Astrocyte (in vitro differentiated cells and primary cell): ENCODE data around the gene SORBS2. TPM values are rescaled to one million over a fixed set of nuclear protein-coding genes. Genes with fewer than 3 reads are reported as not detected.
A peak's percentile ranks its signal among the peaks of the same experiment; 100 is the strongest.

Experiments used
- DNase-seq: peaks from one replicate; pipeline ENCODE4 v3.0.0-alpha.2; 2010; ENCODE audit warnings: low read depth
- FAIRE-seq: peaks from 2 replicates; lab custom pipeline; 2011; peaks lifted over from hg19 to GRCh38; lab: Jason Lieb, UNC
- H2AFZ ChIP-seq: 2 replicates; pipeline ENCODE4 v1.6.0; 2012; ENCODE audit warnings: low read depth, low read length, inconsistent platforms
- H3K27ac ChIP-seq: 2 replicates; pipeline ENCODE4 v1.5.1; 2011; ENCODE audit warnings: low read depth, low read length, inconsistent platforms
- H3K27me3 ChIP-seq: 2 replicates; pipeline ENCODE4 v1.6.0; 2011; ENCODE audit warnings: low read length, inconsistent platforms; ENCODE audit not compliant: insufficient read depth
- H3K36me3 ChIP-seq: 2 replicates; pipeline ENCODE4 v1.5.1; 2011; ENCODE audit warnings: low read length, inconsistent platforms; ENCODE audit not compliant: insufficient read depth
- H3K4me1 ChIP-seq: 2 replicates; pipeline ENCODE4 v1.5.1; 2011; ENCODE audit warnings: low read length, inconsistent platforms; ENCODE audit not compliant: insufficient read depth
- H3K4me2 ChIP-seq: 2 replicates; pipeline ENCODE4 v1.6.0; 2012; ENCODE audit warnings: low read length, inconsistent platforms
- H3K4me3 ChIP-seq: 2 replicates; pipeline ENCODE4 v1.5.1; 2011; ENCODE audit warnings: low read depth, mild to moderate bottlenecking, low read length, inconsistent platforms; ENCODE audit not compliant: insufficient read depth
- H3K79me2 ChIP-seq: 2 replicates; pipeline ENCODE4 v1.6.0; 2012; ENCODE audit warnings: mild to moderate bottlenecking, low read length, inconsistent platforms; ENCODE audit not compliant: insufficient read depth
- H3K9ac ChIP-seq: 2 replicates; pipeline ENCODE4 v1.6.0; 2012; ENCODE audit warnings: mild to moderate bottlenecking, low read length, inconsistent platforms
- H3K9me3 ChIP-seq: 2 replicates; pipeline ENCODE4 v1.5.1; 2012; ENCODE audit warnings: low read depth, mild to moderate bottlenecking, low read length, inconsistent platforms; ENCODE audit not compliant: insufficient read depth
- H4K20me1 ChIP-seq: 2 replicates; pipeline ENCODE4 v1.6.0; 2012; ENCODE audit warnings: low read length, inconsistent platforms; ENCODE audit not compliant: insufficient read depth
- H3K27ac Mint-ChIP-seq: one replicate; pipeline ENCODE4 v1.8.0; 2021; ENCODE audit warnings: mild to moderate bottlenecking, mixed read lengths; ENCODE audit not compliant: unreplicated experiment
- H3K27me3 Mint-ChIP-seq: one replicate; pipeline ENCODE4 v1.8.0; 2021; ENCODE audit warnings: low read depth, mixed read lengths; ENCODE audit not compliant: unreplicated experiment
- H3K36me3 Mint-ChIP-seq: one replicate; pipeline ENCODE4 v1.8.0; 2021; ENCODE audit warnings: low read depth, mixed read lengths; ENCODE audit not compliant: unreplicated experiment
- H3K4me1 Mint-ChIP-seq: one replicate; pipeline ENCODE4 v1.8.0; 2021; ENCODE audit warnings: low read depth, mixed read lengths; ENCODE audit not compliant: unreplicated experiment
- H3K4me3 Mint-ChIP-seq: one replicate; pipeline ENCODE4 v1.8.0; 2021; ENCODE audit warnings: mild to moderate bottlenecking, moderate library complexity, mixed read lengths; ENCODE audit not compliant: unreplicated experiment
- H3K9me3 Mint-ChIP-seq: one replicate; pipeline ENCODE4 v1.8.0; 2021; ENCODE audit warnings: mild to moderate bottlenecking, mixed read lengths; ENCODE audit not compliant: unreplicated experiment
- EZH2 ChIP-seq: IDR thresholded peaks from 2 replicates; pipeline ENCODE4 v1.6.1; 2012; ENCODE audit warnings: mild to moderate bottlenecking, low read length, inconsistent platforms; ENCODE audit not compliant: insufficient read depth
- total RNA-seq: library from RNA; stranded (reverse); gene quantifications from 2 replicates; pipeline ENCODE4 v1.2.1, GENCODE V29; 2021
- TF ChIP-seq, protein P1 (sequence below): IDR thresholded peaks from 2 replicates; pipeline ENCODE4 v1.5.1; 2011; ENCODE audit warnings: low read depth, mild to moderate bottlenecking, inconsistent platforms, low read length, moderate library complexity; ENCODE audit not compliant: insufficient read depth

Gene SORBS2
- total RNA-seq, 1 donor from 2014 or later: 97.4 TPM

DNA sequence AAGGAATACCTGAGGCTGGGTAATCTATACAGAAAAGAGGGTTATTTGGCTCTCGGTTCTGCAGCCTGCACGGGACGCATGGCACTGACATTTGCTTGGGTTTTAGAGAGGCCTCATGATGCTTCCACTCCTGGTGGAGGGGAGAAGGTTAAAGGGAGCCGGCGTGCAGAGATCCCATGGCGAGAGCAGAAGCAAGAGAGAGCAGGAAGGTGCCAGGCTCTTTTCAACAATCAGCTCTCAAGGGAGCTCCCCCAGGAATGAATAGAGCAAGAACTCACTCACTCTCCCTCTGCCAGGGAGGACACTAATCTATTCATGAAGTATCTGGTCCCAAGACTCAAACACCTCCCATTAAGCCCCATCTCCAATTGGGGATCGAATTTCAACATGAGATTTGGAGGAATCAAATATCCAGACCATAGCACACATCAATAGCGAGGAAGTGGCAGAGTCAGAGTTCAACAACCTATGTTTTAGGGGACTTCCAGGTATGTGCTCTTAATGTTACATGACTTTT is 109.8 kb downstream of the SORBS2 start:
- no peak overlapping the region for H2AFZ ChIP-seq
- H3K27ac Mint-ChIP-seq: no peak overlapping the region
- H3K4me2 ChIP-seq: no peak overlapping the region
- H4K20me1 ChIP-seq: no peaks in the 10 kb centered on the region
- H3K4me1 ChIP-seq: peaks cover 6% of the 10 kb centered on the region
- no peaks in the 10 kb centered on the region for H3K36me3 ChIP-seq
- TF ChIP-seq, protein P1, sequence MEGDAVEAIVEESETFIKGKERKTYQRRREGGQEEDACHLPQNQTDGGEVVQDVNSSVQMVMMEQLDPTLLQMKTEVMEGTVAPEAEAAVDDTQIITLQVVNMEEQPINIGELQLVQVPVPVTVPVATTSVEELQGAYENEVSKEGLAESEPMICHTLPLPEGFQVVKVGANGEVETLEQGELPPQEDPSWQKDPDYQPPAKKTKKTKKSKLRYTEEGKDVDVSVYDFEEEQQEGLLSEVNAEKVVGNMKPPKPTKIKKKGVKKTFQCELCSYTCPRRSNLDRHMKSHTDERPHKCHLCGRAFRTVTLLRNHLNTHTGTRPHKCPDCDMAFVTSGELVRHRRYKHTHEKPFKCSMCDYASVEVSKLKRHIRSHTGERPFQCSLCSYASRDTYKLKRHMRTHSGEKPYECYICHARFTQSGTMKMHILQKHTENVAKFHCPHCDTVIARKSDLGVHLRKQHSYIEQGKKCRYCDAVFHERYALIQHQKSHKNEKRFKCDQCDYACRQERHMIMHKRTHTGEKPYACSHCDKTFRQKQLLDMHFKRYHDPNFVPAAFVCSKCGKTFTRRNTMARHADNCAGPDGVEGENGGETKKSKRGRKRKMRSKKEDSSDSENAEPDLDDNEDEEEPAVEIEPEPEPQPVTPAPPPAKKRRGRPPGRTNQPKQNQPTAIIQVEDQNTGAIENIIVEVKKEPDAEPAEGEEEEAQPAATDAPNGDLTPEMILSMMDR: no peak
- TF ChIP-seq EZH2: no peak
- peaks cover 3% of the 10 kb centered on the region for H3K9me3 Mint-ChIP-seq
- no peaks in the 10 kb centered on the region for H3K9me3 ChIP-seq
- H3K79me2 ChIP-seq: peaks cover 3% of the 10 kb centered on the region
- DNase-seq (no peak), FAIRE-seq (no peak)
- H3K9ac ChIP-seq: no peak overlapping the region
- H3K27ac ChIP-seq: no peak overlapping the region
- no peak overlapping the region for H3K4me3 ChIP-seq
- no peaks in the 10 kb centered on the region for H3K27me3 Mint-ChIP-seq
- peaks cover 21% of the 10 kb centered on the region for H3K4me1 Mint-ChIP-seq
- H3K27me3 ChIP-seq: no peaks in the 10 kb centered on the region
- peaks cover 10% of the 10 kb centered on the region for H3K36me3 Mint-ChIP-seq
- H3K4me3 Mint-ChIP-seq: no peak overlapping the region

DNA sequence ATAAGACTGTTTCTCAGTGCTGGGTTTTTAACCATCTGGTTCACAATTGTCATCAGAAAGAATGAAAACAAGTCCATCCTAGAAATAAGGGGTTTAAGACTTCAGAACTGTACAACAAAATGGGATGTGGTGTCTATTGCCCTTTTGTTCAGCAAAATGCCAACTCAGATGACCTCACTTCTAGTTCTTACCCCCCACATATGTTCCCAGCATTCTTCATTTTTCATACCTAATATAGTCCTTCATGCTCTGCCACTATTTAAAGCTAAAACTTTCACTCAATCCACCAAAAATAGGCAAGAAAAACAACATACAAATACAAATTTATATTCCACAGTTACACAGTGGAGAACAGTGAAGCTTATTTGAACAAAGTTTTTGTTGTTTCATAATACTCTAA is 111.4 kb downstream of the SORBS2 start:
- no peaks in the 10 kb centered on the region for H3K79me2 ChIP-seq
- no peaks in the 10 kb centered on the region for H3K9me3 ChIP-seq
- H3K4me2 ChIP-seq: no peak overlapping the region
- H2AFZ ChIP-seq: no peak overlapping the region
- TF ChIP-seq, protein P1: no peak
- TF ChIP-seq EZH2: no peak
- peaks cover 10% of the 10 kb centered on the region for H3K36me3 Mint-ChIP-seq
- peaks cover 3% of the 10 kb centered on the region for H3K9me3 Mint-ChIP-seq
- H3K4me3 Mint-ChIP-seq: no peak overlapping the region
- DNase-seq: no peak
- no peaks in the 10 kb centered on the region for H3K36me3 ChIP-seq
- H3K27me3 ChIP-seq: no peaks in the 10 kb centered on the region
- FAIRE-seq: no peak
- no peak overlapping the region for H3K4me3 ChIP-seq
- no peak overlapping the region for H3K9ac ChIP-seq
- peak overlapping the region; percentile 82 for H3K27ac Mint-ChIP-seq
- H3K4me1 Mint-ChIP-seq: peaks cover 23% of the 10 kb centered on the region
- H4K20me1 ChIP-seq: no peaks in the 10 kb centered on the region
- no peaks in the 10 kb centered on the region for H3K27me3 Mint-ChIP-seq
- no peak overlapping the region for H3K27ac ChIP-seq
- H3K4me1 ChIP-seq: peaks cover 6% of the 10 kb centered on the region

DNA sequence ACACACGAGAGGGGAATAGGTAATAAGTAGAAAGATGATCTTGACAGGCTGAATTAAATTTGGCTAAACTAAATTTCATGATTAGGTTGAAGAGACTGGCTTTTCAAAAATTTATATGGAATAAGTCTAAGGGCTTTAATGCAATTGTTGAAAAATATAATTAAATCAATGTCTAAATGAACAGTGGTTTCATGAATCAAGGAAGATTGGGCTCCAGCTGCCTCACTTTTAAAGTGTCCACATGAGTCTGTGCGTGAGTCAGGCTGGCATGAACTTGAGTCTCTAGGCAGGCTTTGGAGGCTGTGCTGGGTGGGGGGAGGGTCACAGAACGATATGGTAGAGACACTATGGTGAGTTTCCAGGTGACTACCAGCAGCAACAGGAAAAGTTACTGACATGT is 111.9 kb downstream of the SORBS2 start:
- Histone ChIP-seq H3K79me2 (no peaks in the 10 kb centered on the region), H3K27me3 (no peaks in the 10 kb centered on the region), H3K4me1 (peaks cover 6% of the 10 kb centered on the region), H3K36me3 (no peaks in the 10 kb centered on the region), H3K4me3 (no peak overlapping the region), H2AFZ (no peak overlapping the region), H3K27ac (no peak overlapping the region), H4K20me1 (no peaks in the 10 kb centered on the region), H3K9me3 (no peaks in the 10 kb centered on the region), H3K4me2 (no peak overlapping the region), H3K9ac (no peak overlapping the region)
- H3K36me3 Mint-ChIP-seq: peaks cover 9% of the 10 kb centered on the region
- H3K4me3 Mint-ChIP-seq: no peak overlapping the region
- peak; percentile 26 for DNase-seq
- no peaks in the 10 kb centered on the region for H3K27me3 Mint-ChIP-seq
- FAIRE-seq: no peak
- peaks cover 23% of the 10 kb centered on the region for H3K4me1 Mint-ChIP-seq
- TF ChIP-seq, protein P1: no peak
- TF ChIP-seq EZH2: no peak
- peak overlapping the region; percentile 82 for H3K27ac Mint-ChIP-seq
- peaks cover 3% of the 10 kb centered on the region for H3K9me3 Mint-ChIP-seq
